ENCODE results near the gene ASB2. TPM values are rescaled to one million over a fixed set of nuclear protein-coding genes. Genes with fewer than 3 reads are reported as not detected.

Gene ASB2
- total and polyA plus RNA-seq, 2 of the 8 experiments (the other 6 are each of a cell fraction or from before 2014, with no cell fraction given) = 1.0 to 2.1 TPM

GRCh38 chr14:93917141-93917540 lies 59.2 kb downstream of the ASB2 start (continued):
- TF ChIP-seq RAD21 (IDR thresholded peaks at IDR 0.05 in 1 of 2, conservative IDR thresholded peaks at IDR 0.05 in 1 of 2; ENCODE audit: low read depth in 2 of 2, low read length in 2 of 2) (no peak), FOSL1 (IDR thresholded peaks at IDR 0.05; ENCODE audit: insufficient read depth, low read depth, low read length) (no peak), TBP (IDR thresholded peaks at IDR 0.05; ENCODE audit: low read depth, low read length) (no peak), RFX5 (IDR thresholded peaks at IDR 0.05; ENCODE audit: borderline replicate concordance, low read depth, low read length) (no peak), BCL11A (IDR thresholded peaks at IDR 0.05; ENCODE audit: low read depth in 2 of 2, low read length in 2 of 2) (no peak)
